Dedifferentiated amniotic fluid mesenchymal stem cell (primary cell): Measurements from ENCODE around the gene PPP1R15B.

Source experiments
- DNase-seq: peaks from one replicate; pipeline ENCODE4 v3.0.0-alpha.2; 2016; ENCODE audit errors: extremely low spot score

The PPP1R15B gene

DNA sequence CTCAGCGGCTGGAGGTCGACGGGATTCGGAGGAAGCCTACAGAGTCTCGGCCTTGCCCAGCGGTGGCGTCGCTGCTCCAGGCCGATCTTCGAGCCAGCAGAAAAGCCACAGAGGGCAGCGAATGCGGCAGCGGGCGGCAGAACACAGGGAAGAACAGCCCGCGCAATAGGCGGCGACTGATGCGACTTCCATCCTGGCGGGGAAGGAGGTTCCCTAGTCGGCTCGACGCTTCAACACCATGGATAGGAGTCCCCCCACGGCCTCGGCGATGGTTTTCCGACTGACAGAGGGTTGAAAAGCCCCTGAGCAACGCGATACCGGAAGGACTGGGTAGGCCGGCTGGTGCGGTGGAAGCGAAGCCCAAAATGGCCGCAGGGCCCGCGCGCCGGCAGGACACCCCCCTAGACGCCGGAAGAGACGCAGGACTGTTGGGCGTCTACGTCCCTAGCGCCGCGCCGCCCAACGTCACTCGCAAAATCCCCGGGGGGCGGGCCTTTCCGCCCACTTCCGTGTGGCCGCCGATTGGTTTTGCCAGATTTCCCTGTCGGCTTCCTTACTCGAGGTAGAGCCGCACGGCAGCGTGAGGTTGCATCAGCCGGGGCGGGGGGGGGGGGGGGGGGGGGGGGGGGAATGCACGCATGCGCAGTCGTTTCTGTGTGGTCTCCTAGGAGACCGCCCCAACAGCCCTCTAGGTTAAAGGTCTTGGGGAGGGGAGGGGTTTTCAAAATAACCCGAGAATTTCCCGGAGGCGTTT, at the start of gene PPP1R15B:
Gene PPP1R15B, minus strand, starts transcription at position 367 of the 754 bp plus-strand sequence. CDS start 406 bp downstream, outside the sequence.
- DNase-seq = peak; percentile 95

- no peak for DNase-seq
These were observed 48.7 kb upstream of the PPP1R15B start for GRCh38 chr1:204460346-204460745.

DNA sequence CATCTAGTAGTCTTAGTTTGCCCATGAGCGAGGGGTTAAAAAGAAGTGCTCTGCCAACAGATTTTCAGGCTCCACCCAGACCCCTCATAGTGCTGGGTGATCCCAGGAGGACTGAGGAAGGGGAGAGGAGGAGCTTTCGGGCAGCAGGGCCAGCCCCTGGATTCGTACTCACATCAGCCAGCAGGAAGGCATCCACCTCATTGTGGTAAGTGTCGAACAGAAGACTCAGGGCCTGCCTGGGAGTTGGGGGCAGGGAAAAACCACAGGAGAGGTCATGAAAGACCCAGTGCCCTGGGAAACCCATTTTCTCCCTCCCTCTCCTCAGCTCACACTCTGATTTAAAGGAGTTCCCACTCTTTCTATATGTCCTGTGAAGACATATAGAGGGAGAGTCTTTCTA, 48.1 kb upstream of the PPP1R15B start:
- no peak for DNase-seq

GRCh38 chr1:204457666-204458065, 46.0 kb upstream of the PPP1R15B start:
- no peak for DNase-seq

DNA sequence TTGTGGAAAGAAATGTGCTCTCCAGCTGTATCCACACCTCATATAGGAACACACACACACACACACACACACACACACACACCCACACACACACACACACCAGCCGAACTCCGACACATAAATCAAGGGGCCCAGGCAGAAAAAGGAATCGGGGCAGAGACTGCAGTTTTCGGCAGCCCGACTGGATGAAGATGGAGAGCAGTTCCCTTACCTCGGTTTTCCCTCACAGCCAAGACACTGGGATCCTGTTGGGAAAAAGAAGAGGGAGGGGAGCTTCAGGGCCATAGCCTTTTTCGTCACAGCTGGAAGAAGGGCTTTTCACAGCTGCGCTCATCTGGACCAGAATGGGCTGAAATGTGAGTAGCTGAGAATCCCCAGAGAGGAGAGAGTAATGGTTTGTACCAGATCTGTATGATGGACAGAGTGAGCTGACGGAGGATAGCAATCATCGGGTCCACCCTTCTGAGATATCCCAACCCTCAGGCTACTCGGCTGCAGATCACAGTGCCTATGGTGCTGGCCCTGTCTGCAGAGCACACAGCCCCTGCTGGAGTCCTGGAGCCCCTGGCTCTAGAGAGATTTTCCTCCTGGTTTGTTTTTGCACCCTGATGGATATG, 45.3 kb upstream of the PPP1R15B start:
- DNase-seq = no peak

- no peak for DNase-seq
These were observed 44.2 kb upstream of the PPP1R15B start for GRCh38 chr1:204455831-204456145.

- no peak for DNase-seq
These were observed 43.6 kb upstream of the PPP1R15B start for GRCh38 chr1:204455063-204455830.

- DNase-seq = no peak
These were observed 42.9 kb upstream of the PPP1R15B start for GRCh38 chr1:204454476-204454875.

DNA sequence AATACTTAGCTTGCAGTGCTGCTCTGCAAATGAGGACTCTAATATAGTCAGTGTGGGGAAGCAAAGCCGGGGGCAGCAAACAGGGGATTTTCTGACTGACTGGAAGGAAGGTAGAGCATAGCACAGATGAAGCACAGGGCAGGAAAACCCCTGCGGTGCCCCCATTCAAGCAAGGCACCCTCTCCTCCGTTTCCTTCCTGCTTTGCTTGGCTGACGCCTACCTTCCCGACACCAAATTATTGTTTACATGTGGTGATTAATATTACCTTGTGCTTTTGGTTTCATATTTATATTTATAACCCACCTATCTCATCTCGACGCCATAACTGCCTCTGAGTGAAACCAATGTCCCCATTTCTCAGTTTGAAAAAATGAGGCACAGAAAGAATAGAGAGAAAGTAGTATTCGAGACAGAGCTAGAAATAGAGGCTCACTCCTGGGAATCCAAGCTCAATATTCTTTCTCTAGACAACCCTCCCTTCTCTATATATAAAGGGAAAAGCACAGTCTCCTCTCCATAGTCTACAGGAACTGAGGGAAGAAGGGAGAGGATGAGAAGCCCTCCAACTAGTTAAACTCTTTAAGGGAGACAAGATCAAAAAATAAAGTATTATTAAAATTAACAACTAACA, 41.6 kb upstream of the PPP1R15B start:
- DNase-seq = no peak

GRCh38 chr1:204451352-204452124, 39.9 kb upstream of the PPP1R15B start:
- DNase-seq = no peak

DNA sequence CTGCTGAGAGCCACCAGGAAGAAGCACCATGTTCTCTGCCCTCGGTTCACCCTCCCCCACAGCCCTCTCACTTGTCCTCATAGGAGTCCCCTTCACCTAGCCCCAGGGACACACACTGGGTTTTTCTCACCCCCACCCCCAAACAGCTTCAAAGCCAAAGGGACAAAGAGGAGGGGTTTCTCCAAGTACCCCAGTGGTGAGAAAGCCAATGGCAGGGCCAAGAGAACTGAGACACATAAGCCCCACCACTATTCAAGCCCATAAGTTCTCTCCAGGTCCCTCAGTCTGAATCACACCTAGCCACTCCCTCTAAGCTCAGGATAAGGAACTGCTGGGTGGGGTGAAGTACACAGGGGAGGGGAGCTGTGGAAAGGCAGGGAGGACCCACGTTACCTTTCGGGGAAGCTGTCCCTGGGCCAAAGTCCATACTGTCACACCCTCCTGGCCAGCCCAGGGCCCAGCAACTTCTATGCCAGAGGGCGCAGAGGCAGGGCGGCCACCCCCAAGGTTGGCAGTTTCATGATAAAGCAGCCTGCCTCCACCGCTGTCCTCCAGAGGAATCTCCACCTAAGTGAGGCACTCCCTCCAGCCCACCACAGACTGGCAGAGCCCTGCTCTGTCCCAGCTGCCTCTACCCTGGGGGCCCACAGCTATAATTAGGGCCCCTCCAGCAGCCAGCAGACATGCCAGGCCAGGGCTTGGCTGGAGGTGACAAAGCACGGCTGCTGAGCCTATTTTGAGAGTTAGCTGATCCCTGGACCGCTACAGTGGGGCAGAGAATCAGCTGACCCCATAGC, 39.0 kb upstream of the PPP1R15B start:
- no peak for DNase-seq

DNA sequence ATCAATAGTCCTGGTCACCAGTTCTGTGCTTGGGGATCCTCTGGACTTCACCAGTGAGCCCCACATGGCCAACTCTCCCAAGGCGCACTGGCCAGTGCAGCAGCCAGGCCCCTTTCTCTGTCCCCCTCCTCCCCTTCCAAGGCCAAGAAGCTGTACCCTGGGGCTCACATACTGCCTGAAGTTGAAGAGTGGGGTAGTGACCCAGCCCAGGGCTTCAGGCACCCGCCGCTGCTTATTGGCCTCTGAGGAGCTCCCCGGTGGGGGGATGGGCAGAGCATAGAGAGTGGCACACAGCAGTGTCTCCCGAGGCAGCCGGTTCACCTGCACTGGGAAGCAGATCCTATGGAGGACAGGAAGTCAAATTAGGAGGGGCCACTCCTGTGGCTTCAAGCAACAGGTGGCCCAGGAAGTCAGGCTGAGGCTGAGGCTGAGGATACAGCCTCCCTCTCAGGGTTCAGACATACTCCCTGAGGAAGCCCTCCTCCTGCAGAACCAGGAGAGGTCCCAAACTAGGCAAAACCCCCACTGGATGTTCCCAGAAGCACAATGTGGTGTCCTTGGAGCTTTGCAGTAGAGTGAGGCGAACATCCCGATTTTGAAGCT, 38.2 kb upstream of the PPP1R15B start:
- no peak for DNase-seq

DNA sequence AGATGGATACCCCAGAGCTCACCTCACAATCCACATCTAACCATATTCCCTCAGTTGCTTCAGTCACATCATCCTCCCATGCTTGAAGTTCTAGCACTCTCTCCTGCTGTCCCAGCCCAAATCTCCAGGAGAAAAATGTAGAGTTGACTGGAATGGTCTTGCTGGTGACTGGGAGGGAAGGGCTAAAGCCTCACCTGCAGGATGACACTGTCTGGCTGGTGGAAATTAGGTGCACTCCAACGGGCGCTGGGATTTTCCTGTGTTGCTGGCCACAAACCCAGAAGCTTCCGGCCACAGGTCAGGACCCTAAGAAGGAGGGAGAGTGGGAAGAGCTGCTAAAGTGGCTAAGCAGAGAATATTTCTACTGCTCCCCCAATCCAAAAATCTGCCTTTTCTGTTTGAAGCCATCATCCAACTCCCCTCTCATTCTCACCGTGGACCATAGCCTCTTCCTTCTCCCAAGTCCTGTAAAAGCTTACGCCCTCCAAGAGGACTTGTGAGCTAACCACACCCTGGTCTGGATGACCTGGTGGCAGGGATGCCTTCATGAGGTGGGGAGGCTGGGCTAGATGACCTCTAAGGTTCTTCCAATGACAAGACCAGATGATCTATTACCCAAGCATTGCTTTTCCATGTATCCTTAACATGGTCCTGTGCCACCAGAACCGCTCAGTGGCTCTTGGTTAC, 37.5 kb upstream of the PPP1R15B start:
- DNase-seq = no peak

- DNase-seq = no peak
These were observed 36.8 kb upstream of the PPP1R15B start for GRCh38 chr1:204448344-204448964.

DNA sequence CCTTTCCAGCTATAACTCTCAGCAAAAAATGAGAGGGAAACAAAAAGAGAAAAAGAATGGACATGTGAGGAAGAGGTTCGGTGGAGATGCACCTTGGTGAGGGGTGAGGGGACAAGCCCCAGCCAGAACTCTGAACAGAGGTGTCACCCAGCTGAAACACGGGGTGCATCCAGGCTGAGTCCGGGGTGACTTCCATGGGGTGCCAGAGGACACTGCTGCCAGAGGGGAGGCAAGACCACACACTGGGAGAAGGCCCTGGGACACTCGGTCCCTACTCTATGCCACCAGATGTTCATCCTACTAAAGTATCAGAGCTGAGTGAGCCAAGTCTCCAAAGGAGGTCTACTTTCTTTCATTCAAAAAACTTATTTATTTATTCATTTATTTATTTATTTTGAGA, 36.1 kb upstream of the PPP1R15B start:
- no peak for DNase-seq

DNA sequence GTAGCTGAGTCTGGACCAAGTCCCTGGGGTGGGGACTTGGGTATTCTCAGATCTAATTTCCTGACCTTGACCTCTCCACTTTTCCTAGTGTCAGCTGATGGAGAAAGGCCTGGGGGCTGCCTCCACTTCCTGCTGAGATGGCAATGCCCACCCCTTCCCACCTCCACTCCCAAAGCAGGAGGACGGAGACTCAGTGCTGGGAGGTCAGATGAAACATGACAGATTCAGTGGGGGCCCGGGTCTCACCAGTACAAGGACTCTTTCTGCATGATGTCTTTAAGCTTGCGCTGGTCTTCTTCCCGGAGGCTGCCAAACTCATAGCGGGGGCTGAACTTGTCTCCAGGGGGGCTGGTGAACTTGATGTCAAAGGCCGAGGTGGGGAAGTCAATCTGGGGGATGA, 35.6 kb upstream of the PPP1R15B start:
- no peak for DNase-seq

DNA sequence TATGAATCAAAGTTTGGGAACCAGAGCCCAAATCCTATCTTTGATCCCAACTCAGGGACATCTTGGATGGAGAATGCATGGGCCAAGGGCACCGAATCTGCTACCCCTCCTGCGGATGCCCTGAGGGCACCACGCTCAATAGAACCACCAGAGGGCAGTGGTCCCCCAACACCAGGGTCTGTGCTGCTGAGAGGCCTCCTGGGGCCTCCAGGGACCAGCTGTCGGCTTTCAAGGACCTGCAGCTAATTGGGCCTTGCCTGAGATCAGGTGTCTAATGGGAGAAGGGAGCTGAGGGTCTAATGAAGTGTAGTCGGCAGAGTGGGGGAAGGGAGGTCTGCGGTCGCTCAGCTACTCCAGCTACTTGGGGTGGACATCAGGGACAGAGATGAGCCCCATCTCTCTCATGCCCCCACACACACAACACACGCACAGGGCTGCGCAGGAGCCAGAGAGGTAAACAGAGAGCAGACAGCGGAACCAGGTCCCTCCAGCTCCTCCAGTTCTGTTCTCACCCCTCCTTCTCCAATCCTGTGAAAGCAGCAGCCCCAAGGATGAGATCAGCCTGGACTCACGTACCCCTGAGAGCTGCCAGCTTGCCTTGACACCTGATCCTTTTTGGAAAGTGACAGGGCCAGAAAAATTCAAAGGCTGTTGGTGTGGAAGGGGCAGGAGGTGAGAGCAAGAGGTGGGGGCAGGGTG, 34.9 kb upstream of the PPP1R15B start:
- peak; percentile 20 for DNase-seq

DNA sequence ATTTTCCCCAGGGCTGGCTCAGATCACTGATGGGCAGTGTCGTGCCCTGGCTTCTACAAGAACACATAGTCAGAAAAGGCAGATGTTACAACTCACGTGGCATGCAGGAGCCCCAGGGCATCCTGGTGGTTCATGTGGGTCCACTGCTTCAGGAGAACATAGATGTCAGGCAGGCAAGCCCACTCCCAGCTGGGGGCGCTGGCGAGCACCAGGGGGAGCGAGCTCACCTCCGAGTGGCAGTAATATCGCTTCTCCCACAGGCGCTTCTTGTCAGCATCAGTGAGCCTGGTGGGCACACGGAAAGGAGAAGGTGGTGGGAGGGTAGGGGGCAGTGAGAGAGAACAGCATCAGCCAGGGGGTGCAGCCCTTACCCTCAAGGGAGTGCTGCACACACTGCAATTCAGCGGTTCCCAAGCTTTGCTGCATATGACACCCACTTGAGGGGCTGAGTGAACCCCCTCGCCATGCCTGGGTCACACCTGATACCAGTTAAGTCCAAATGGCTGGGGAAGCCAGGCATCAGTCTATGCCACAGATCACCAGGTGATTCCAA, 34.3 kb upstream of the PPP1R15B start:
- DNase-seq = no peak
